GM18502 (cell line): Measurements from ENCODE around the gene ZNF558.

Experiments used
- ATAC-seq: cut with Tn5 transposase; IDR thresholded peaks from one replicate; pipeline ENCODE4 v1.9.1; 2021; ENCODE audit warnings: mild to moderate bottlenecking; ENCODE audit not compliant: unreplicated experiment, poor library complexity

Gene ZNF558

GRCh38 chr19:8832132-8833021 is at the start of gene ZNF558, which contains the start of gene MBD3L1:
TSS of gene ZNF558 (minus strand) at chr19:8832304. CDS start at chr19:8822659, 9,645 bp downstream.
TSS of gene MBD3L1 (plus strand) at chr19:8832377. CDS start at chr19:8842679, 10,302 bp downstream.
- ATAC-seq, result peak; percentile 88

GRCh38 chr19:8881512-8881911 is 49.4 kb upstream of the ZNF558 start:
- ATAC-seq, result no peak

- no peak for ATAC-seq
These were observed 48.9 kb upstream of the ZNF558 start for GRCh38 chr19:8880868-8881488.

GRCh38 chr19:8877854-8878705 is 46.0 kb upstream of the ZNF558 start:
- no peak for ATAC-seq

- ATAC-seq, result no peak
These were observed 34.2 kb upstream of the ZNF558 start for GRCh38 chr19:8866344-8866743.

- no peak for ATAC-seq
These were observed 26.2 kb upstream of the ZNF558 start for GRCh38 chr19:8858260-8858659.

- ATAC-seq, result no peak
These were observed 18.4 kb upstream of the ZNF558 start for GRCh38 chr19:8850488-8850887.

GRCh38 chr19:8849232-8849631 is 17.1 kb upstream of the ZNF558 start:
- no peak for ATAC-seq

- ATAC-seq, result no peak
These were observed 14.7 kb upstream of the ZNF558 start for GRCh38 chr19:8846819-8847218.

- ATAC-seq, result no peak
These were observed 8.6 kb upstream of the ZNF558 start for GRCh38 chr19:8840708-8841107.

- ATAC-seq, result no peak
These were observed 3.8 kb upstream of the ZNF558 start for GRCh38 chr19:8835877-8836276.

GRCh38 chr19:8835446-8835845 is 3.3 kb upstream of the ZNF558 start:
- ATAC-seq, result no peak

- ATAC-seq, result peak; percentile 15
These were observed 322 bp downstream of the ZNF558 start for GRCh38 chr19:8831832-8832131.

- no peak for ATAC-seq
These were observed 731 bp downstream of the ZNF558 start for GRCh38 chr19:8831373-8831772.

- no peak for ATAC-seq
These were observed 4.8 kb downstream of the ZNF558 start for GRCh38 chr19:8827277-8827676.

- ATAC-seq, result no peak
These were observed 5.7 kb downstream of the ZNF558 start for GRCh38 chr19:8826371-8826770.

- ATAC-seq, result no peak
These were observed 10.3 kb downstream of the ZNF558 start for GRCh38 chr19:8821748-8822241.

- ATAC-seq, result no peak
These were observed 11.9 kb downstream of the ZNF558 start for GRCh38 chr19:8820234-8820633.

GRCh38 chr19:8815780-8816179 is 16.3 kb downstream of the ZNF558 start:
- no peak for ATAC-seq

- no peak for ATAC-seq
These were observed 17.9 kb downstream of the ZNF558 start for GRCh38 chr19:8814176-8814575.
